B cell (primary cell): ENCODE measurements around the gene RLN3.

Experiments used
- EZH2 ChIP-seq: IDR thresholded peaks from 2 replicates; pipeline ENCODE4 v1.6.1; 2012; ENCODE audit warnings: borderline replicate concordance, low read depth, mild to moderate bottlenecking, moderate library complexity, low read length; ENCODE audit not compliant: insufficient read depth, poor library complexity, severe bottlenecking
- TF ChIP-seq, protein P1 (sequence below): fragments of 200-600 bp; IDR thresholded peaks from one replicate; pipeline ENCODE4 v1.8.0; 2022; ENCODE audit warnings: antibody characterized with exemption, mild to moderate bottlenecking

DNA sequence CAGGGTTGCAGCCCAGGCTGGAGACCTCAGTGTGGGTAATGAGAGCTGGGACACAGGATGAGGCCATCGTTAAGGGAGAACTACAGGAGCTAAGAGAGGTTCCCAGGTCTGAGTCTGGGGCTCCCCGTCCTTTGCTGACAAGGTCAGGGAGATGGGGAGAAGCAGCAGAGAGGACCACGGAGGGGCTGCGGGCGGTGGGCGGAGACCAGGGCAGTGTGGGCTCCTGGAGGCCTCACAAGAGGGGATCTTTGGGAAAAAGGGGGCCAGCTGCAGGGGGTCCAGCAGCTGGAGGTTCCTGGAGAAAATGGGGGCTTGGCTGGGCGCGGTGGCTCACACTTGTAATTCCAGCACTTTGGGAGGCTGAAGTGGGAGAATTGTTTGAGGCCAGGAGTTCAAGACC lies 37.9 kb upstream of the RLN3 start:
- TF ChIP-seq, protein P1, sequence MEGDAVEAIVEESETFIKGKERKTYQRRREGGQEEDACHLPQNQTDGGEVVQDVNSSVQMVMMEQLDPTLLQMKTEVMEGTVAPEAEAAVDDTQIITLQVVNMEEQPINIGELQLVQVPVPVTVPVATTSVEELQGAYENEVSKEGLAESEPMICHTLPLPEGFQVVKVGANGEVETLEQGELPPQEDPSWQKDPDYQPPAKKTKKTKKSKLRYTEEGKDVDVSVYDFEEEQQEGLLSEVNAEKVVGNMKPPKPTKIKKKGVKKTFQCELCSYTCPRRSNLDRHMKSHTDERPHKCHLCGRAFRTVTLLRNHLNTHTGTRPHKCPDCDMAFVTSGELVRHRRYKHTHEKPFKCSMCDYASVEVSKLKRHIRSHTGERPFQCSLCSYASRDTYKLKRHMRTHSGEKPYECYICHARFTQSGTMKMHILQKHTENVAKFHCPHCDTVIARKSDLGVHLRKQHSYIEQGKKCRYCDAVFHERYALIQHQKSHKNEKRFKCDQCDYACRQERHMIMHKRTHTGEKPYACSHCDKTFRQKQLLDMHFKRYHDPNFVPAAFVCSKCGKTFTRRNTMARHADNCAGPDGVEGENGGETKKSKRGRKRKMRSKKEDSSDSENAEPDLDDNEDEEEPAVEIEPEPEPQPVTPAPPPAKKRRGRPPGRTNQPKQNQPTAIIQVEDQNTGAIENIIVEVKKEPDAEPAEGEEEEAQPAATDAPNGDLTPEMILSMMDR = no peak
- TF ChIP-seq EZH2 = no peak
